NCI-H1694 (cell line): Measurements from ENCODE around the gene PDE6H.

Source experiments
- DNase-seq: peaks from one replicate; lab custom pipeline; 2025; lab: John Stamatoyannopoulos, UW

The PDE6H gene

DNA sequence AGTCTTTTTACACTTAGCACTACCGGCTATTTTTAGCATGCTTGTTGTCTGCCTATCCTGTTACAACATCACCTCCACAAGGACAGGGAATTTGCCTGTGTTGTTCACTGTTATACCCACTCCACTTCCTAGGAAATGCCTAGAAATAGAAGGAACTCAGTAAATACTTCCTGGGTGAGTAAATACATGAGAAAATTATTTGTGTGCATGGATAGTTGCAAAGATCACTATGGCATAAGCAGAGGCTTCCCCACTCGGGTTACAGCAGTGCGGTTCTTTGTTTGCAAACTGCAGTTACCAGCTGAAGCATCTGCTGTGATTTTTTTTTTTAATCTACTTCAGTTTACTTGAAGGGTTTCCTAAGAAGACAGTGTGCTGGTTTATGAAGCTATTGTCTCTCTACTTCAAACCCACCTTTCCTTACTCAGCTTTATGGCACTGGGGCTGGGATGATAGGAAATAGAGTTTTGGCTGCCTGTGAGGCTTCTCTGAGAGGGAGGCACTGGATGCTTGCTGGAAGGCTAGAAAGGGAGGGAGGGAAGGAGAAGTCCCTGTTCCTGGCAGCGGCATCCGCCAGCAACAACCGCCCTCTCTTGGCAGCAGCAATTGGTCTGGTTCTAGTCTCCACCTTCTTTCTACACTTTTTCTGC lies 29.0 kb downstream of the PDE6H start:
- DNase-seq, result no peak

DNA sequence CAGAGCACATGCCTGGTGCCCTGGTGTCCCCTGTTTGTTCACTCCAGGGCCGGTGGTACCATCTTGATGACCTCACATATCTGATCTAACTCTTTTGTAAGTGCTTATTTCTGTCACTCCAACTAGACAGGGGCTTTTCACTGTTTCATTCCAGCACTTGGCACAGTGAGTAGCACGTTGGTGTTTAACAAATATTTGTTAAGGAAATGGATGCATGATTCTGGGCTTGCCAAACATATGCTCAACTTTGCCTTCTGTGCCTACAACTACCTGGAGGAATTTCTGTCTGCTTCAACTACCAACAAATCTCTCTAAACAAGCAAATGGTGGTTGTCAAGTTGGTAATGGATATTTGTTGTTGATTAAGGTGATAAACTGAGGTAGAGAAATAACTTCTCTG lies 31.6 kb downstream of the PDE6H start:
- DNase-seq, result no peak

DNA sequence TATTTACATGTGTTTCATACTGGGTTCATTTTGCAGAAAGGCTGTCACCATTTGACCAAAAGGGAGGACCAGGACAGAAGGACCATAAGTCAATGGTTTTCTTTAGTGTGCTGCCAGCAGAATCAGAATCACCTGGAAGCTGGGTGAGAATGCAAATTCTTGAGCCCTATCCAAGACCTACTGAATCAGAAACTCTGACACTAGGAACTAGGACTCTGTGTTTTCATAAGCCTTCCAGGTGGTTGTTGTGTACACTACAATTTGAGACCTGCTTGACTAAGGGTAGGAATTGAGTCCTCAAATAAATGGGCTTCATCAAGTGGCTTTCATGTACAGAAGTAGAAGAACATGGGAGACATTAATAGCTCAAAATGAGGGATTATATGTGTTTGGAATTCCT lies 32.2 kb downstream of the PDE6H start:
- DNase-seq, result no peak

DNA sequence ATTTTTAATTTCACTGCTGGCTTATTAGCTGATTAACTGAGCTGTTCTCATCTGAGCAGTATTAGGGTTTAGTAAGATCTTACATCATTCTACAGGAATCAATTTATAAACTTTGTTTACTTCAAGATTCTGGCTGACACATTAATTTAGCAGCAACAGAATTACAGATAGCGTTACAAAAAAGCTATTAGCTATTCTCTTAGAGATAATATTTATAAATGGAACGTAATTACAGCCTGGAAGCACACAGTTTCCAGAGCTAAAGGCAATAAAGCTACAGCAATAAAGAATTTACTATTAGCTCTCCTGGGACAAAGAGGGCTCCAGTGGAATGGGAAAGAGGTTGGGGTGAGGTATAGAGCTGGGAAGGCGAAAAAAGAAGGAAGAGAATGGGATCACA lies 34.7 kb downstream of the PDE6H start:
- DNase-seq, result no peak

DNA sequence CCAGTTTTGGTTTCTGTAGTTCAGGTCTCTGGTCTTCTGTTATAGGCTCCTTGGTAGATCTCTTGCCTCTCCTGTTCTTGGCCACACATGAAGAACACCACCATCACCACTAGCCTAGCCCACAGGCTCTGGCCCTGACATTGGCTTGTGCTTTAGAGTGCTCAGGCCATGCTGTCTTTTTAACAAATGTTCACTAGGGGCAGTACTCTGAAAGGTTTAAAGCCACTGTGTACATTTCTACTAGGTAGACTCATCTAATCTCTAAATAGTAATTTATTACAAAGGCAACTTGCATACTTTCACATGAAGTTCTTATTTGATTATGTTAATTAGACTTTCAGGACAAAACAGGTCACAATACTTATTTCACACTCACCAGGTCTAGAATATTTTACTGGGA lies 38.3 kb downstream of the PDE6H start:
- DNase-seq, result no peak

DNA sequence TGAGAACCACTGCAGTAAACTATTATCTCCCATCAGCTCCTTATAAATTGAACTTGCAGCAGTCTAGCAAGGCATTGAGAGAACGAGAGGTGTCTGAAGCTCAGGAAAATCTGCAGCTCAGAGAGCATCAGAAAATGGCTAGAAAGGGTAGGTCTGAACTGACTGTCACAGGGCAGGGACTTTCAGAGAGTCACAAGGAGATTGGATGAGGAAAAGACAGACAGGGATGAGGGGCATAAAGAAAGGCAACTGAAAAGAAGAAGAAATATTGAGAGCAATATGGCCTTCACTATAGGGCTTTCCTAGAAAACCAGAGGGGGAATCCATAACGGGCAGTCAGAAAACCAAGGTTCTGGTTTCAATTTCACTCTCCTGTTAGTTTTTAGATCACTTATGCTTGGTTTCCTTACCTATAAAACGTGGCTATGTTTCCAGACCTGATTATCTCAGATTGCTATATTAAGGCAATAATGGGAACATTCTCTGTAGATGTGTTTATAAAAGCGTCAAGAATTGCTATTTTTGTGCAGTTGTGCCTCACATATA lies 40.9 kb downstream of the PDE6H start:
- DNase-seq, result no peak

DNA sequence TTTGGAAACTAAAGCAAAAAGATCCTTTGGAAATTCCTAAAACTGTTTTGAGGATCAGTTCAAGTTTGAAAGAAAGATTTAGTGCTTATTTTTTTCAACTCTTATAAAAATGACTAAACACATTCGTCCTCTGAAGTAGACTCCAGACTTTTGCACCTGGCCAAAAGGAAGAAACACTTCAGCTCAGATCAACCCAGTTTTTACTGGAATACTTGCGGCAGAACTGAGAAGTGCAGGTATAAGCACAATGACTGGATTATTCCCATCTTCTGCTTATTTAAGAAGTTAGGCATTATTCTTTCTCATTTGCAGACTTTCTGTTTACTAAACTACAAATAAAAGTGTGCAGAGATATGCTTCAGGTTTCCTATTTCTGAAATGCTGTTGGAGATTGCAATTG lies 41.9 kb downstream of the PDE6H start:
- no peak for DNase-seq

DNA sequence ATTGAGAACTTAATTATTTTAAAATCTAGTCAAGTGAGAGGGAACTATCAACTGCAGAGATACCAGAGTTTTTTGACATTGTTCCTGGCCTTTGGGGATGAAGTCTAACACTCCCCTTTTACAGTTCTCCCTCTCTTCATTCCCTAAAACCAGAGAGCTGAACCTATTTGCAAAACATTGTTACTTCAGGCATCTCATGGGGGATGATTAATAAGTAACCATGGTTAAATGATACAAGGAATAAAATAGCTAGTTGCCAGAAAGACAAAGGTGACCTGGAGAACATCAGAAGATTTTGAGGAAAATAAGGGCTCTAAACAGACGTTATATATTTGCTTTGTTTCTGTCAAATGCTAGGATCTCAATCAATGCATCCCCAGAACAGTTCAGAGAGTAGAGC lies 42.3 kb downstream of the PDE6H start:
- no peak for DNase-seq

DNA sequence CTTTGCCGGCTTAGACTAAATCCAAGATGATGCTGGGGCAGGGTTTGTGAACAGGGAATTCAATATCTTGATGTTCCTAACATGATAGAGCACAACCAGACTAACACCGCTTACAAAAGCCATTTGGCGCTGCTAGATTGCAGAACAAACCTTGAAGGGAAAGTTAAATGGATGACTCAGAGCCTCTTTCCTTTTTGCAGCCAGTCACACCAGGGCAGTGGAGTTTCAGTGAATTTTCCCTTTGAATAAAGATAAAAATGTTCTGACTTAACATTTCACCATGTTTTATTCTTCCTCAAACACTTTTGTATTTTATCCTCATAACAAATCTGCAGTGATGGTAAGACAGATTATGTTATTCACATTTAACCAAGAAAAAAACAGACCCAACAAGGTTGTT lies 47.3 kb downstream of the PDE6H start:
- no peak for DNase-seq
